Neutrophil (primary cell): Measurements from ENCODE around the gene RING1.
A peak's percentile ranks its signal among the peaks of the same experiment; 100 is the strongest.

Experiments used
- H3K27ac ChIP-seq: fragments of 200-600 bp; sonication (generic); 2 replicates; pipeline ENCODE4 v1.5.1; 2016; ENCODE audit warnings: mild to moderate bottlenecking, moderate library complexity
- H3K27me3 ChIP-seq: fragments of 200-600 bp; sonication (generic); 2 replicates; pipeline ENCODE4 v1.6.0; 2016; ENCODE audit warnings: mild to moderate bottlenecking
- H3K36me3 ChIP-seq: fragments of 200-600 bp; sonication (generic); 2 replicates; pipeline ENCODE4 v1.5.1; 2017
- H3K4me1 ChIP-seq, 2 experiments: fragments of 200-600 bp in 1 of 2; sonication (generic) in 1 of 2; 1 replicate in 1 of 2; 2 replicates in 1 of 2; pipeline versions ENCODE4 v1.5.1 to v1.6.1; 2013 to 2016; ENCODE audit warnings: low read depth in 1 of 2, low read length in 1 of 2, mild to moderate bottlenecking in 1 of 2, moderate library complexity in 1 of 2; ENCODE audit not compliant: control insufficient read depth in 1 of 2, insufficient read depth in 1 of 2
- H3K4me3 ChIP-seq, 2 experiments: fragments of 200-600 bp in 1 of 2; sonication (generic) in 1 of 2; 1 replicate in 1 of 2; 2 replicates in 1 of 2; pipeline ENCODE4 v1.5.1; 2013 to 2016; ENCODE audit warnings: low read depth in 1 of 2, low read length in 1 of 2, mild to moderate bottlenecking in 1 of 2, moderate library complexity in 1 of 2
- H3K9me3 ChIP-seq: fragments of 200-600 bp; sonication (generic); 2 replicates; pipeline ENCODE4 v1.5.1; 2016
- TF ChIP-seq, protein P1 (sequence below): fragments of 200-600 bp; sonication (generic); IDR thresholded peaks from 2 replicates; pipeline ENCODE4 v1.5.1; 2016; ENCODE audit warnings: antibody characterized with exemption

The RING1 gene

DNA sequence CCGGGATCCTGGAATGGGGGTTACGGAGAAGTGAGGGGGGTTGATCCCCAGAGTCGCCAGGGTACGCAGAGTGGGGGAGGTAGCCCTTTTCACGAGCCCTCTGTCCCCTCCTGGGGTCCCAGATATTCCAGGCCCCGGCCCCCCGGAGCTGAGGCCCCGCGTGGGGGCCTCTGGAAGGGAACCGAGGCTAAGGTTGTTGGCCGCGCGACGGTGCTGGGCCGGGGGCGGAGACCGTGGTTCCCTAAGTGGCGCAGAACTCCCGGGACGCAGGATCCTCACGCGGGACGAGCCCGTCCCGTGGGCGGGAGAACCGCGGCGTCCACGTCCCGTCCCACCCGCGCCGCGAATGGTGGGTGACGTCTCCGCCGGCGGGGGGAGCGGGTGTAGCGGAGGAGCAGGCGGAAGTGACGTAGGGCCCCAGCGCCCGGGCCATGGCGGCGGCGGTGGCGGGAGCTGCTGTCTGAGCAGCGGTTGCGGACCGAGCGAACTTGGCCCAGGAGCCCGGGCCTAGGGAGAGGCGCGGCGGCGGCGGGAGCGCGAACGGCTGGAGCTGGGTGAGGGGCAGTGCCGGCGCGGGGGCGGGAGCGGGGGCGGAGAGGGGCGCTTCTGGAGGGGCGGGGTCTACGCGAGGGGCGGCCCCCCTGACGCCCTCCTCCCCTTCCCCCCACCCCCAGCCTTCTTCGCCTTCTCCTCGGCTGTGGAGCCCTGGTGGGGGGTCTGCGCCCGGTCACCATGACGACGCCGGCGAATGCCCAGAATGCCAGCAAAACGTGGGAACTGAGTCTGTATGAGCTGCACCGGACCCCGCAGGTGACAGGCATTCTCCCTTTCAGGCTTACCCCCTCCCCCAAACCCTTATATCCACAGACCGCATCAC lies at the start of gene RING1:
TSS of gene RING1 (plus strand) at position 410 of the 877 bp plus-strand sequence. CDS start at position 733, 323 bp downstream.
- Histone ChIP-seq H3K4me1 (peaks cover 35 to 43% of the 10 kb centered on the region in 2 experiments), H3K9me3 (no peaks in the 10 kb centered on the region), H3K27ac (peak within 1 kb of the TSS; percentile 83), H3K27me3 (peaks cover 34% of the 10 kb centered on the region), H3K4me3 (peak within 1 kb of the TSS; percentile 88), H3K36me3 (peaks cover 15% of the 10 kb centered on the region)
- TF ChIP-seq, protein P1, sequence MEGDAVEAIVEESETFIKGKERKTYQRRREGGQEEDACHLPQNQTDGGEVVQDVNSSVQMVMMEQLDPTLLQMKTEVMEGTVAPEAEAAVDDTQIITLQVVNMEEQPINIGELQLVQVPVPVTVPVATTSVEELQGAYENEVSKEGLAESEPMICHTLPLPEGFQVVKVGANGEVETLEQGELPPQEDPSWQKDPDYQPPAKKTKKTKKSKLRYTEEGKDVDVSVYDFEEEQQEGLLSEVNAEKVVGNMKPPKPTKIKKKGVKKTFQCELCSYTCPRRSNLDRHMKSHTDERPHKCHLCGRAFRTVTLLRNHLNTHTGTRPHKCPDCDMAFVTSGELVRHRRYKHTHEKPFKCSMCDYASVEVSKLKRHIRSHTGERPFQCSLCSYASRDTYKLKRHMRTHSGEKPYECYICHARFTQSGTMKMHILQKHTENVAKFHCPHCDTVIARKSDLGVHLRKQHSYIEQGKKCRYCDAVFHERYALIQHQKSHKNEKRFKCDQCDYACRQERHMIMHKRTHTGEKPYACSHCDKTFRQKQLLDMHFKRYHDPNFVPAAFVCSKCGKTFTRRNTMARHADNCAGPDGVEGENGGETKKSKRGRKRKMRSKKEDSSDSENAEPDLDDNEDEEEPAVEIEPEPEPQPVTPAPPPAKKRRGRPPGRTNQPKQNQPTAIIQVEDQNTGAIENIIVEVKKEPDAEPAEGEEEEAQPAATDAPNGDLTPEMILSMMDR, result peak; percentile 63

DNA sequence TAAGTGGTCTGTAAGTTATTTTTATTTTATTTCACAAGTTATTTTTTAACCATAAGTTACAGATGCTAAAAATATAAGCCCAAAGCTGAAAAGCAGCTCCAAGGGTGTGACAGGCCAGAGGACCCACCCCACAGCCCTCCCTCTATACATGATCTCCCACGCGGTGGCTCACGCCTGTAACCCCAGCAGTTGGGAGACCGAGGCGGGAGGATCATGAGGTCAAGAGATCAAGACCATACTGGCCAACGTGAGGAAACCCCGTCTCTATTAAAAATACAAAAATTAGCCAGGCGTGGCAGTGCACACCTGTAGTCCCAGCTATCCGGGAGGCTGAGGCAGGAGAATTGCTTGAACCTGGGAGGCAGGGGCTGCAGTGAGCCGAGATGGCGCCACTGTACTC lies 48.2 kb upstream of the RING1 start:
- no peaks in the 10 kb centered on the region for H3K9me3 ChIP-seq
- peaks cover 32% of the 10 kb centered on the region for H3K27me3 ChIP-seq
- TF ChIP-seq, protein P1, result no peak
- H3K36me3 ChIP-seq, result no peaks in the 10 kb centered on the region
- peaks cover 9 to 10% of the 10 kb centered on the region in 2 experiments for H3K4me1 ChIP-seq
- no peak overlapping the region for H3K27ac ChIP-seq
- no peak overlapping the region for H3K4me3 ChIP-seq

DNA sequence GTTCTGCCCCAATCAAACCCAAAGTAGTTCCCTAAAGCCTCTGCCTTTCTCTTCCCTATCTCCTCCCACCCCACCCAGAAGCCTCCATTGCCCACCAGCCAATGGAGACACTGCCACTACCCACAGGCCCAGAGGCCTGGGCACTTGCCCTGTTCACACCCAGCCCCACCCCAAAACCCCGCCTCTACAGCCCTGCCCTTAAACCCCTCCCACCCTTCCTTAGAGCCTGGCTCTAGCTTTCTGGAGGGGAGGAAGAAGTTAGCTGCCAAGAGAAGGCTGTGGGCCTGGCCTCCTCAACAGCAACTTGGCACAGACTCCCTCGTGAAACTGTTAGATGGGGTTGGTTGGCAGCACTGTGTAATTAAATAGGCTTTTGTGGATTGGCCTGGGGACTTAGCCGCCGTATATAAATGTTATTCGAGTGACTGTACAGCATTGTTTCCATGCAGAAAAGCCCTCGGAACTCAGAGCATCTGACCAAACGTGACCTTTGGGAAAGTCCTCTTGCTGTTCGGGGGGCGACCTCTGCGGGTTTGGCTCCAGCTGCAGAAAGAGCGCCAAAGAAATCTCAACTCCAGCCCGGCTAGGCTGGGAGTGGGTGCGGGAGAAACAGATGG lies 47.5 kb upstream of the RING1 start:
- Histone ChIP-seq H3K27me3 (peaks cover 32% of the 10 kb centered on the region), H3K4me3 (no peak overlapping the region), H3K27ac (no peak overlapping the region), H3K9me3 (no peaks in the 10 kb centered on the region), H3K36me3 (no peaks in the 10 kb centered on the region), H3K4me1 (peaks cover 9 to 10% of the 10 kb centered on the region in 2 experiments)
- TF ChIP-seq, protein P1, result no peak

DNA sequence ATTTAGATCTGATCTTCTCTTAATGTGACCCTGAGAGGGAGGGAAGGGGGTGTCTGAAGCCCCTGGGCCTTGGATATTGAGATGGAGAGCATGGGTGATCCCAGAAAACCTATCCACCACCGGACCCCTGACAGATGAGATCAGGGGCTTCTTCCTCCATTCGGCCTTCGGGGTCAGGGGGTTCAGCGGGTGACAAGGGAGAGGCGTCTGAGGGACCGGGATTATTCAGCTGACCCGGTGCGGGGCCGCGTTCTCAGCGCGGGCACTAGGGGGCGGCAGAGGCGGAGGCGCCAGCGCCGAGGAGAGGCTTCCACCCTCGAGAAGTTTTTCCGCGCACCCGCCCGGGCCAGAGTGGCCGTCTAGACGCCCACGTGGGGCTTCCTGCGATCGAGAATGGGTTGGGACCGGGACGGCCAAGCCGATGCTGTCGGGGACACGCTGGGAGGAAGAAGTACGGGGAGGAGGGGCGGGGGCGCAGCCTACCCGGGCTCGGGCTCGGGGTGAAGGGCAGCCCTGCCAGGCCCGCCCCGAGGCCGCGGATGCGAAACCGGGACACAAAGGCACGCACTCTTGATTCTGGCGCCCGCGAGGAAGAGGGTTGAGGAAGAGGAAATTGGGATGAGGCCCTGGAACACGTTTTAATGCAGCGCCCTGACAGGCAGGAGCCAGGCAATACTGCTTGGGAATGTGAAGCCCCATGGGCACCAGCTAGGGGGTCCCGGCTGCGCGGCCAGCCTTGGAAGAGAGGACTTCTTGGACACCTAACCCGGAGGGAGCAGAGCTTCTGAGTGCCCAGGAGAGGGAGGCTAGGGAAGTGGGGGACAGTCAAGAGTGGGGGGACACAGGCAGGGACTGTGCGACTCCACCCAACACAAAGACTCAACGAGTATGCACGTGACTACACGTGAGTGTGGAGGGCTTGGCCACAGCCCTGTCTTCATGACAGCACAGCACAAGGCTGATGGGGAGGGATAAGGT lies 46.7 kb upstream of the RING1 start:
- Histone ChIP-seq H3K27me3 (peaks cover 32% of the 10 kb centered on the region), H3K27ac (no peak overlapping the region), H3K4me3 (peak overlapping the region; percentile 37 to 63), H3K4me1 (peaks cover 9 to 10% of the 10 kb centered on the region in 2 experiments), H3K9me3 (no peaks in the 10 kb centered on the region), H3K36me3 (no peaks in the 10 kb centered on the region)
- TF ChIP-seq, protein P1, result peak; percentile 90

DNA sequence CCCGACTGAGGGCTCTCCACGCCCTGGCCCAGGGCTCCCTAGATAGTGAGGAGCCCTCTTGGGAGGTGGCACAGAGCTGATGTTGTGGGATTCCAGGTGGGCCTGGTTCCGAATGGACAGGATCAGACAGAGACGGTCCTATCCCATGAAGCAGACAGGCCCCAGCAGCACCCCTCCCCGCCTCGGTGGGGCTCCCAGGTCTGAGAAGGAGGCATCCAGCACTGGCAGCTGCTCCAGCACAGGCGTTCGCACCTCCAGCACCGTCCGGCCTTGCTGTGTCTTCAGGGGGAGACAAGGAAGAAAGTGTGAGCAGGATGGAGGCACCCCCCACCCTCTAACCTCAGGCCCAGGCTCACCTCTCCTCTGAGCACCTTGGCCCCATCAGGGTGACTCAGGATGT lies 44.8 kb upstream of the RING1 start:
- Histone ChIP-seq H3K9me3 (no peaks in the 10 kb centered on the region), H3K36me3 (no peaks in the 10 kb centered on the region), H3K4me1 (peaks cover 9 to 10% of the 10 kb centered on the region in 2 experiments), H3K27ac (no peak overlapping the region), H3K27me3 (peaks cover 32% of the 10 kb centered on the region), H3K4me3 (no peak overlapping the region)
- TF ChIP-seq, protein P1, result no peak
